Frontal cortex (tissue), 1 donor: Measurements from ENCODE around the gene GLRX. TPM values are rescaled to one million over a fixed set of nuclear protein-coding genes. Genes with fewer than 3 reads are reported as not detected.

Experiments used
- total RNA-seq: library from RNA; depleted of rRNA; stranded (reverse); fragments of >200 nt; gene quantifications from one replicate; pipeline ENCODE4 v1.2.3, GENCODE V29; 2014

GLRX gene
- total RNA-seq, 1 donor from 2014 or later, result 9.8 TPM

Other genes starting within 250 kb of the GLRX start
- not detected for gene GPR150, start 202.6 kb downstream of the GLRX start, total RNA-seq
- gene RFESD, start 175.9 kb downstream of the GLRX start, total RNA-seq, result 1.2 TPM
- 0.82 TPM for gene SPATA9, start 139.7 kb downstream of the GLRX start, total RNA-seq
- gene RHOBTB3, start 91.4 kb downstream of the GLRX start, total RNA-seq, result 312 TPM
- 25.3 TPM for gene ELL2, start 139.1 kb upstream of the GLRX start, total RNA-seq